ENCODE data around the gene LYSMD1. TPM values are rescaled to one million over a fixed set of nuclear protein-coding genes. Genes with fewer than 3 reads are reported as not detected.
"Not testable (repeated sequence)": the region's sequence is repeated elsewhere in the genome, so short reads cannot be mapped to it uniquely, and the experiment has no call there.

Gene LYSMD1
- total RNA-seq, 2 experiments from 2014 or later = 3.7 to 6.2 TPM

- intact Hi-C loops (cut with micrococcal nuclease; ENCODE audit: unreplicated experiment) = no loop called here
- peak within 1 kb of the TSS; percentile 91 for H3K4me3 ChIP-seq (ENCODE audit: low read depth, low read length, poor library complexity, severe bottlenecking)
- H3K27ac ChIP-seq (ENCODE audit: low read depth, low read length, poor library complexity, severe bottlenecking) = peak within 1 kb of the TSS; percentile 66
- H3K9me3 ChIP-seq (ENCODE audit: low read length) = no peaks in the 10 kb centered on the region
- H3K36me3 ChIP-seq (ENCODE audit: insufficient read depth, low read length) = peaks cover 18% of the 10 kb centered on the region
- BruUV-seq (replicated peaks) = no TSS peak
- POLR2A ChIA-PET = interaction anchor here (0.6 to 2.0 kb wide), 10 partner anchors 9 to 821 kb away, joined by 3 to 11 read pairs (median 4); partner anchors contain the start of genes LYSMD1, PIP5K1A, PSMD4 and SCNM1
- H3K79me2 ChIP-seq (ENCODE audit: insufficient read depth, low read depth, low read length) = peaks cover 16% of the 10 kb centered on the region
- H4K20me1 ChIP-seq (ENCODE audit: insufficient read depth, low read length) = no peaks in the 10 kb centered on the region
- TF ChIP-seq EZH2phosphoT487 (IDR thresholded peaks at IDR 0.05; ENCODE audit: borderline replicate concordance, low read depth, low read length) (no peak), CTCF (conservative IDR thresholded peaks at IDR 0.05; ENCODE audit: low read length) (0 out of 2 replicates have a peak, but pooled peaks have one; percentile 26)
- CTCF ChIA-PET (ENCODE audit: unreplicated experiment) = interaction anchor here (0.5 to 1.2 kb wide), 3 partner anchors 14 to 187 kb away, joined by 3 to 4 read pairs (median 3); partner anchors contain the start of gene TMOD4
- peak within 1 kb of the TSS; percentile 100 for H3K4me2 ChIP-seq (ENCODE audit: low read length)
- peak within 1 kb of the TSS; percentile 79 for H2AFZ ChIP-seq (ENCODE audit: low read length)
- peak; percentile 94 for DNase-seq (ENCODE audit: low spot score)
- H3K4me1 ChIP-seq (ENCODE audit: insufficient read depth, low read length, poor library complexity, severe bottlenecking) = peaks cover 19% of the 10 kb centered on the region
- H3K9me2 ChIP-seq (ENCODE audit: insufficient read depth, low read length) = no peaks in the 10 kb centered on the region
These were observed 24.1 kb upstream of the LYSMD1 start, which contains the start of gene VPS72 for GRCh38 chr1:151189637-151190445. VPS72 (minus strand) TSS chr1:151190197; CDS start chr1:151190121, 76 bp downstream.

GRCh38 chr1:151188667-151189066 lies 23.0 kb upstream of the LYSMD1 start:
- H3K27ac ChIP-seq (ENCODE audit: low read depth, low read length, poor library complexity, severe bottlenecking) = peak overlapping the region; percentile 66
- peak overlapping the region; percentile 100 for H3K4me2 ChIP-seq (ENCODE audit: low read length)
- H3K4me1 ChIP-seq (ENCODE audit: insufficient read depth, low read length, poor library complexity, severe bottlenecking) = peaks cover 19% of the 10 kb centered on the region
- H3K36me3 ChIP-seq (ENCODE audit: insufficient read depth, low read length) = peaks cover 30% of the 10 kb centered on the region
- H3K4me3 ChIP-seq (ENCODE audit: low read depth, low read length, poor library complexity, severe bottlenecking) = peak overlapping the region; percentile 91
- CTCF ChIA-PET (ENCODE audit: unreplicated experiment); DNase-seq (ENCODE audit: low spot score); H3K9me3 ChIP-seq (ENCODE audit: low read length); BruUV-seq (replicated peaks); H3K9me2 ChIP-seq (ENCODE audit: insufficient read depth, low read length); H4K20me1 ChIP-seq (ENCODE audit: insufficient read depth, low read length); intact Hi-C loops (cut with micrococcal nuclease; ENCODE audit: unreplicated experiment); H2AFZ ChIP-seq (ENCODE audit: low read length): not testable (repeated sequence)
- POLR2A ChIA-PET = interaction anchor here (1.0 to 1.5 kb wide), 5 partner anchors 11 to 32 kb away, joined by 3 to 6 read pairs (median 3); partner anchors contain the start of genes LYSMD1, SCNM1, TMOD4 and TNFAIP8L2
- H3K79me2 ChIP-seq (ENCODE audit: insufficient read depth, low read depth, low read length) = peaks cover 16% of the 10 kb centered on the region

- ChIA-PET POLR2A (no interaction called here), CTCF (ENCODE audit: unreplicated experiment) (no interaction called here)
- no peak overlapping the region for H3K4me3 ChIP-seq (ENCODE audit: low read depth, low read length, poor library complexity, severe bottlenecking)
- H3K79me2 ChIP-seq (ENCODE audit: insufficient read depth, low read depth, low read length) = peaks cover 16% of the 10 kb centered on the region
- no peak overlapping the region for H3K4me2 ChIP-seq (ENCODE audit: low read length)
- H3K36me3 ChIP-seq (ENCODE audit: insufficient read depth, low read length) = peaks cover 44% of the 10 kb centered on the region
- intact Hi-C loops (cut with micrococcal nuclease; ENCODE audit: unreplicated experiment) = no loop called here
- no peak for DNase-seq (ENCODE audit: low spot score)
- no peak for TF ChIP-seq EZH2phosphoT487 (IDR thresholded peaks at IDR 0.05; ENCODE audit: borderline replicate concordance, low read depth, low read length)
- TF ChIP-seq CTCF (conservative IDR thresholded peaks at IDR 0.05; ENCODE audit: low read length) = no peak
- H3K4me1 ChIP-seq (ENCODE audit: insufficient read depth, low read length, poor library complexity, severe bottlenecking) = peaks cover 19% of the 10 kb centered on the region
- H3K9me3 ChIP-seq (ENCODE audit: low read length) = no peaks in the 10 kb centered on the region
- BruUV-seq (replicated peaks) = no TSS peak
- H2AFZ ChIP-seq (ENCODE audit: low read length) = no peak overlapping the region
- H4K20me1 ChIP-seq (ENCODE audit: insufficient read depth, low read length) = no peaks in the 10 kb centered on the region
- no peak overlapping the region for H3K27ac ChIP-seq (ENCODE audit: low read depth, low read length, poor library complexity, severe bottlenecking)
- no peaks in the 10 kb centered on the region for H3K9me2 ChIP-seq (ENCODE audit: insufficient read depth, low read length)
These were observed 21.5 kb upstream of the LYSMD1 start for GRCh38 chr1:151187205-151187604.
